Cerebellar nuclear complex (tissue), 1 donor: ENCODE data around the gene PRKCZ.

Experiments
- DNase-seq, 2 experiments: peaks; one replicate each; lab custom pipeline; 2025; lab: John Stamatoyannopoulos, UW

Gene PRKCZ

DNA sequence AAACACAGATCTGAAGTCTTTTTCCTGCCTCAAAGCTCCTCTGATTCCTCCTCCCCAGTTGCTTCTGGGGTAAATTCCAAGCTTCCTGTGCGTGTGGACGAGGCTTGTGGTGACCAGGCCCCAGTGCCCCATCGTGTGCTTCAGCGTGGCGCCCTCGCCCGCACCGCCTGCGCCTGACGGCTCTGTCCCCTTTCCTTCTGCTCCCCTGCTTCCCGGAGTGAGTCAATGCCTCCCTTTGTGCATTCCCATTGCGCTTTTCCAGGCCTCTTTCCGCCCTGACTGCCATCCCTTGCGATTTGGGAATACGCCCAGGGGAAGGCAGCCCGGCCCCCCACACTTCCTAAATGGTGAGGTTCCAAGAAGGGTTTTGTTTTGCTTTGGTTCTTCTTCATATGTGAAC is 108.1 kb downstream of the PRKCZ start:
- no peak for DNase-seq

DNA sequence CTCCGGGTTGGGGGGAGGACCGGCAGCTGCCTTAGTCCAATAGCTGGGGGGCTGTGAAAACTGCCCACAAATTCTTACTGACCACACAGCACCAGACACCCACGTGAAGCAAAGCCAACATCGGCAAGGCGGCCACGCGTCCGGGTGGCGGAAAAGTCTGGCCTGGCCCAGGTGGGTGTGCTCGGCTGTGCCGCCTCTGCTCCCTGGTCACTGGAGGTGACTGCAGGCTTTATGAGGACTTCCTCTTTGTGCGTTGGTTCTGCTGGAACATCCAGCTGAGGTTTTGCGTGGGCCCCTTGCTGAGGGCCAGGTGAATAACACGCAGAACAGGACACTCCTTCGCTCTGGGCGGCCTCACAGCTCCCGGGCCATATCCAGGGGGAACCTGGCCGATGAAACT is 108.9 kb downstream of the PRKCZ start:
- DNase-seq, result no peak

GRCh38 chr1:2160451-2161300 is 110.5 kb downstream of the PRKCZ start:
- DNase-seq, result no peak

- DNase-seq, result no peak
Observed at GRCh38 chr1:2163205-2163604, 113.0 kb downstream of the PRKCZ start.

- DNase-seq, result no peak
Observed at GRCh38 chr1:2165646-2166045, 115.4 kb downstream of the PRKCZ start.

- peak in 1 of 2 experiments; percentile 38 for DNase-seq
Observed at GRCh38 chr1:2166254-2166653, 116.0 kb downstream of the PRKCZ start.

- no peak for DNase-seq
Observed at GRCh38 chr1:2166695-2167094, 116.5 kb downstream of the PRKCZ start.

DNA sequence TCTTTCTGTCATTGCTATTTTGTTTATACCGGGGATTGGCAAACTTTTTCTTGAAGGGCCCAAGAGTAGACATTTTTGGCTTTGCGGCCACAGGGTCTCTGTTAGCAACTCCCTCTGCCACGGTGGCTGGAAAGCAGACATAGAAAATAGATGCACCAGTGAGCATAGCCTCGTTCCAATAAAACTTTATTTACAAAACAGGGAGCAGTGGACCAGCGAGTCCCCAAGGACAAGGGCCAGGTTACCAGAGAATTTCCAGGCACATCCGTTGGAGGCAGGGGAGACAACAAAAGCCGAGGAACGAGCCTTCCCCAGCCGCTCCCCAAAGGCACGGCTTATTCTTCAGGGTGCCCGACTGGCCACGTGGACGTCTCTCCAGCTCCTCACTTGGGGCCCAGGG is 117.9 kb downstream of the PRKCZ start:
- DNase-seq, result no peak

GRCh38 chr1:2168535-2168934 is 118.3 kb downstream of the PRKCZ start:
- DNase-seq, result peak in 1 of 2 experiments; percentile 61

GRCh38 chr1:2169200-2169836 is 119.1 kb downstream of the PRKCZ start:
- DNase-seq, result no peak

GRCh38 chr1:2170211-2170610 is 120.0 kb downstream of the PRKCZ start:
- no peak for DNase-seq

- DNase-seq, result no peak
Observed at GRCh38 chr1:2172012-2172411, 121.8 kb downstream of the PRKCZ start.

GRCh38 chr1:2172551-2173146 is 122.4 kb downstream of the PRKCZ start:
- no peak for DNase-seq

DNA sequence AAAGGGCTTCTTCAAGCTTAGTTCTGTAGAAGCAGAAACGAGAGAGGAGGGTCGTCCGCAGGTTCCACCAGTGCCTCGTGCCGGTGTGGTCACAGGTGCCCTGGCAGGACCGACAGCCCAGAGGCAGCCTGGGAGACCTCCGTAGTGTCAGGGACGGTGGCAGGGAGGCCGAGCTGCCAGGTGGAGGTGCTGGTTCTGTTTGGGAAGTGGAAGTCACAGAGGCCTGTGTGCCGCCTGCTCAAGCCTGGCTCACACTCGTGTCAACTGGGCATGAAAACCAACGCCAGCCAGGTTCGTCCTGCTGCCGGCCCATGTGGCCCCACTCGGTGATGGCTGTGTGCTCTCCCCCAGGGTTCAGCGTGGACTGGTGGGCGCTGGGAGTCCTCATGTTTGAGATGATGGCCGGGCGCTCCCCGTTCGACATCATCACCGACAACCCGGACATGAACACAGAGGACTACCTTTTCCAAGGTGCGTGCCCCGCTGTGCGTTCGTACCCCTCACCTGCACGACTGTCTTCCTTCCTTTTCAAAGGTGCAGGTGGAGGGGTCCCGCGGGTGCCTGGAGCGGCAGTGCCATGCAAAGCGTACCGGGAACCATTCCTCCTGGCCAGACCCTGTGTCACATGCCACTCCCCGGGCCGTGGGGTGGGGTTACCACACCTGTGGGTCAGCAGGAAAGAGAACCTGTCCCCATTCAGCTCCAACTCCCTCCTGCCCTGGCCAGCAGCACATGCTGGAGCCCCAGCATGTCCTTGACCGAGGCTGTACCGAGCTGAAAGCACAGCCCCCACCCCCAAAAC is 123.5 kb downstream of the PRKCZ start:
- DNase-seq, result no peak

GRCh38 chr1:2174348-2175054 is 124.3 kb downstream of the PRKCZ start:
- peak in 1 of 2 experiments; percentile 78 for DNase-seq

DNA sequence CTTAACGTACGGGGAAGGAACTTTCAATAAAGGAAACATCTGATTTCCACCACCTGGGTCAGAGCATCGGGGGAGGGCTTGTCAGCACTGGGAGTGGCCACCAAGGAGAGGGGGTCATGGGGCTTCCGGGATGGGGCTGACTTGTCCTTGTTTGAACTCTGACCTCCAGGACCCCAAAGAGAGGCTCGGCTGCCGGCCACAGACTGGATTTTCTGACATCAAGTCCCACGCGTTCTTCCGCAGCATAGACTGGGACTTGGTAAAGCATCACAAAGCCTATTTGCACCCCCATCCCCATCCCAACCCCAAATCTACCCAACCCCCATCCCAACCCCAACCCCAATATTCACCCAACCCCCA is 124.8 kb downstream of the PRKCZ start:
- DNase-seq, result no peak

DNA sequence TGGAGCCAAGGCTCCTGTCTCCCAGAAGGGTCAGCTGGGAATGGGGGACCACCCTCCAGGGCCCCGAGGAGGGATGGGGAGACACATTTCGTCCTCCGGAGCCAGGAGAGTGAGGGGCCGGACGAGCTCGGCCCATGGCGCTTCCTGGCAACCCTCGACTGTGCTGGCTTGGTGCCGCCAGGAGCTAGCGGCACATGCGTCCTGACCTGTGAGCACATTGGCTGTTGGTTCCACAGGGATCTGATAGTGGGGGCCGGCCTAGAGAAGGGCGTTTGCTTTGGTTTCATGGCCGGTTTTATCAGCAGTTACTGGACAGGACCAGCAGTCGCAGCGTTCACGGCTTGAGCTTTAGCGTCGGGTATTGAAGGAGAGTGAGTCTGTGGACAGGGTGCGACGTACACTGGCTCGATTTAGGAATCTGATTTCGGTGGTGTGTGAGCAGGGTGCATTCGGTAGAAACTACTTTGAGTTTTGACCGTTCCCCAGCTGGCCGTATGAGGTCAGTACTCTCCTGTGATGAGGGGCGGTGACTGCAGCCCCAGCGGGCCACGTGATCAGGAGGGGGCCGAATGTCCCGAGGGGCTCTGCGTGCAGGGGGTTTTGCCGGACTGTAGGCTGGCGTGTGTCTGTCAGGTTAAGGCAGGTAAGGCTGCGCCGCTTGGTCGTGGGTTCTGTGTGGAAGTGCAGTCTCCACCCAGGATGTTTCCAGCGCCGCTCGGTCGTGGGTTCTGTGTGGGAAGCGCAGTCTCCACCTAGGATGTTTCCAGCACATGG is 125.7 kb downstream of the PRKCZ start:
- no peak for DNase-seq

DNA sequence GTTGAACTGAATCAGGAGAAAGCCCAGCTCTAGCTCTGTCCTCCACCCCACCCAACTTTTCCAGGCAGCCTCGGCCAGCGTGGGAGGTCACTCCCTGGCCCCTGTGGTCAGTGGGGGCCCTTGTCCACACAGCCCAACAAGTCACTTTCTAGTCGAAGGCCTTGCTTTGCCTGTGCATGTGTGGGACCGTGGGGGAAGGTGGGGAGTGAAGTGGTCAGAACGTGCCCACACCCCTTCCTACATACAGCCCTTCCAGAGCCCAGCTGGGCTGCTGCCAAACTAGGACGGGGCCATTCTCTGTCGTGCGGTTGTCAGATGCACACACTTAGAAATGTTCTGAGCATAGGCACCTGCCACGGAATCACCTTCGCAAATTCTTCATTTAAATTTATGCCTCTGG is 126.4 kb downstream of the PRKCZ start:
- no peak for DNase-seq

GRCh38 chr1:2177541-2177940 is 127.3 kb downstream of the PRKCZ start:
- DNase-seq, result no peak

DNA sequence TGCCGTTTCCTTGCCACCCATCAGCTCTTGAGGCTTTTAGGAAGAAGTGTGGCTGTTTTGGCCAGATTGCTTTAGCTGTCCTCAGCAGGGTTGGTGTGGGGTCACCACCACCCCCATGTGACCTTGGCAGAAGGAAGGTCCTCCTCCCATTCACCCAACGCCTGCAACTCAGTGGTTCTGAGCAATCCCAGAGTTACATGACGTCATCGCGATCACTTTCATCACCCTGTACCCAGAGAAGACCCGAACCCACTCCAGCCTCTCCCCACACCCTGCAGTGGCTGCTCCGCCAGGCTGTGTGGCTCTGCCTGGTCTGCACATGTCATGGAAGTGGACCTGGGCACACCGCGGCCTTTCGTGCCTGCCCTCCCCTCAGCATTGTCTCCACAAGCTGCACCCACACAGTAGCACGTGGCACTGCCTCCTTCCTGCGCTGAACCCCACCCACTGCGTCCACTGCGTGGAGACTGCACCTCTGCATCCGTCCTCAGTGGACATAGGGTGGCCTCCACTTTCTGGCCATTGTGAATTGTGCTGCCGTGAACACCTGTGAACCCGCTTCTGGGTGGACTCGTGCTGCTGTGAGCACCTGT is 127.8 kb downstream of the PRKCZ start:
- DNase-seq, result no peak

DNA sequence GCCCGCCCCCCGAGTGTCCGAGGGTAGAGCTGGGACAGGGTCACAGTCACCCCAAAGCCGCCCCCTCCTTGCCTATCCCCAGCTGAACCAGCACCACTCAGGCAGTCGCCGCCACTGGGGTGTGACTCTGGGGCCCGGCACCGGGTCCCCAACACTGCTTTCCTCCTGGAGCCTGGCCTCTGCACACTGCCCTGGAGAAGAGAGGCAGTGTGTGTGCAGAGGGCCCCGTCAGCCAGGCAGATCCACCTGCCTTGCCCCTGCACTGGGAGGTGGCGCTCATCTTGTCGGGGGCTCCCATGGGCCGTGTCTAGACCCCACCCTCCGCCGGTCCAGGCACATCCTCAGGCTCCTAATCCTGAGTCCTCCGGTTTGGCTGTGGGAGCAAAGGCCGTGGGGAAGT is 128.7 kb downstream of the PRKCZ start:
- DNase-seq, result no peak
